Psoas muscle (tissue), 8 donors: ENCODE measurements around the gene GRM4. TPM values are rescaled to one million over a fixed set of nuclear protein-coding genes. Genes with fewer than 3 reads are reported as not detected.
A peak's percentile ranks its signal among the peaks of the same experiment; 100 is the strongest.

Experiments
- ATAC-seq, 4 donors: fragments of 200-7000 bp; cut with Tn5 transposase; one replicate each; pipeline ENCODE4 v1.9.1; 2020; ENCODE audit warnings: moderate library complexity in 3 of 4, mild to moderate bottlenecking in 2 of 4
- DNase-seq, 2 donors: peaks; one replicate each; pipeline ENCODE4 v3.0.0-alpha.2; 2020
- H3K27ac ChIP-seq: fragments of 200-600 bp; one replicate; pipeline ENCODE4 v1.8.0; 2022
- H3K27me3 ChIP-seq, 3 donors: fragments of 200-600 bp in 1 of 3; one replicate each; pipeline versions ENCODE4 v1.6.1 to v1.8.0; 2013 to 2022; ENCODE audit warnings: low read length in 2 of 3, mild to moderate bottlenecking in 2 of 3, moderate library complexity in 1 of 3; ENCODE audit not compliant: insufficient read depth in 3 of 3
- H3K36me3 ChIP-seq, 2 donors: fragments of 200-600 bp in 1 of 2; one replicate each; pipeline versions ENCODE4 v1.6.1 to v1.8.0; 2013 to 2022; ENCODE audit warnings: low read depth in 1 of 2, mild to moderate bottlenecking in 1 of 2, moderate library complexity in 1 of 2; ENCODE audit not compliant: insufficient read depth in 1 of 2
- H3K4me1 ChIP-seq: fragments of 200-600 bp; one replicate; pipeline ENCODE4 v1.8.0; 2022
- H3K4me3 ChIP-seq: fragments of 200-600 bp; one replicate; pipeline ENCODE4 v1.8.0; 2022; ENCODE audit warnings: mild to moderate bottlenecking
- H3K9me3 ChIP-seq: fragments of 200-600 bp; one replicate; pipeline ENCODE4 v1.8.0; 2022
- CTCF ChIP-seq: fragments of 200-600 bp; IDR thresholded peaks from one replicate; pipeline ENCODE4 v1.8.0; 2022; ENCODE audit warnings: antibody characterized with exemption
- WGBS, 3 donors: extraction: QIAGEN DNeasy Blood & Tissue Kit; methylation state at CpG; one replicate each; pipeline versions ENCODE4 v1.1.6 to v1.1.7; 2013; 5-methylcytosine and 5-hydroxymethylcytosine counted together
- intact Hi-C, 2 donors: fragments of 100-400 bp; cut with DNase I; formaldehyde crosslinking; loops; one replicate each; pipeline versions ENCODE4 v1.11.0 to v1.14.2; 2022
- polyA plus RNA-seq, 3 donors: library from polyadenylated mRNA; stranded (reverse); fragments of 200-250 nt; gene quantifications; one replicate each; pipeline ENCODE4 v1.2.3, GENCODE V29; 2013
- total RNA-seq, 4 donors: library from RNA; stranded (reverse); fragmentation: NEBNext Ultra II Directional in 2 of 4; extraction: Animal tissue kit (Norgen Biotek cat#: 25700) in 2 of 4; gene quantifications; one replicate each; pipeline versions ENCODE4 v1.2.1 to v1.2.4, GENCODE V29; 2021 to 2023
- donor health status: healthy with polysubstance abuse.
- donor health status: DM: no; HTN: no; CAD: no; lungs with moderate emphysema.
- donor health status: Bipolar disorder and iron deficiency.
- donor health status: healthy.
- donor health status: DM: yes; HTN: yes; CAD: no.
- donor health status: DM: no; HTN: no; CAD: no.
- donor health status: DM: no; HTN: no; CAD: no.
- donor health status: DM: yes; HTN: yes; CAD: no.

Gene GRM4
- total and polyA plus RNA-seq, 7 donors = 0.07 to 0.39 (median 0.14) TPM; not detected in 4

- peak overlapping the region; percentile 25 for H3K4me3 ChIP-seq
Measured at GRCh38 chr6:34154668-34155447, 9.0 kb upstream of the GRM4 start.

GRCh38 chr6:34152806-34153520 is 7.1 kb upstream of the GRM4 start:
- Histone ChIP-seq H3K27me3 (peaks cover 0 to 36% (median 17%) of the 10 kb centered on the region in 3 donors), H3K36me3 (no peaks in the 10 kb centered on the region), H3K4me3 (no peak overlapping the region), H3K4me1 (no peaks in the 10 kb centered on the region), H3K9me3 (no peaks in the 10 kb centered on the region), H3K27ac (no peak overlapping the region)
- DNase-seq (peak in 1 of 2 donors; percentile 42), ATAC-seq (no peak)
- TF ChIP-seq CTCF = no peak
- intact Hi-C loops = loop anchor here (5.0 to 10.0 kb wide), 3 partner anchors 381 to 568 kb away; partner anchors contain the start of gene BAK1 (in 2 of the 2)
- 60 to 81% (median 80%) methylated on average over 8 to 10 of the region's 10 CpGs for WGBS, 3 donors

More at GRCh38 chr6:34154668-34155447, 9.0 kb upstream of the GRM4 start:
- DNase-seq (peak; percentile 48 to 67), ATAC-seq (peak; percentile 83 to 95 (median 86))
- Histone ChIP-seq H3K27me3 (peaks cover 0 to 36% (median 20%) of the 10 kb centered on the region in 3 donors), H3K36me3 (no peaks in the 10 kb centered on the region), H3K27ac (no peak overlapping the region), H3K9me3 (peaks cover 11% of the 10 kb centered on the region), H3K4me1 (no peaks in the 10 kb centered on the region)
- peak; percentile 98 for TF ChIP-seq CTCF
- 7% methylated on average over 49 to 61 of the region's 61 CpGs for WGBS, 3 donors
- intact Hi-C loops = loop anchor here (1.0 to 10.0 kb wide), 6 partner anchors 100 to 570 kb away; partner anchors contain the start of gene BAK1 (in 2 of the 2)

- ATAC-seq (no peak), DNase-seq (no peak)
- no peak for TF ChIP-seq CTCF
- no peak overlapping the region for H3K27ac ChIP-seq
- no peaks in the 10 kb centered on the region for H3K36me3 ChIP-seq
- intact Hi-C loops = loop anchor here (5.0 to 10.0 kb wide), 3 partner anchors 380 to 567 kb away; partner anchors contain the start of gene BAK1 (in 2 of the 2)
- H3K9me3 ChIP-seq = no peaks in the 10 kb centered on the region
- WGBS, 3 donors = 44 to 52% (median 52%) methylated on average over 9 of the region's 9 CpGs
- H3K27me3 ChIP-seq = peaks cover 0 to 33% (median 17%) of the 10 kb centered on the region in 3 donors
- peaks cover 3% of the 10 kb centered on the region for H3K4me1 ChIP-seq
- no peak overlapping the region for H3K4me3 ChIP-seq
Measured at GRCh38 chr6:34152042-34152524, 6.2 kb upstream of the GRM4 start.

GRCh38 chr6:34151321-34152041 is 5.6 kb upstream of the GRM4 start:
- Histone ChIP-seq H3K4me3 (no peak overlapping the region), H3K9me3 (no peaks in the 10 kb centered on the region), H3K36me3 (no peaks in the 10 kb centered on the region), H3K27ac (no peak overlapping the region), H3K27me3 (peaks cover 0 to 33% (median 16%) of the 10 kb centered on the region in 3 donors), H3K4me1 (peaks cover 3% of the 10 kb centered on the region)
- no peak for ATAC-seq
- intact Hi-C loops = loop anchor here (5.0 to 10.0 kb wide), 3 partner anchors 379 to 567 kb away; partner anchors contain the start of gene BAK1 (in 2 of the 2)
- no peak for TF ChIP-seq CTCF
- no peak for DNase-seq
- 21 to 22% (median 22%) methylated on average over 20 to 21 of the region's 21 CpGs for WGBS, 3 donors
